ENCODE measurements around the gene CD247. TPM values are rescaled to one million over a fixed set of nuclear protein-coding genes. Genes with fewer than 3 reads are reported as not detected.

The CD247 gene
- total and polyA plus RNA-seq, 9 of the 15 experiments (the other 6 are each of a cell fraction or from before 2014, with no cell fraction given), result 0.08 to 0.42 (median 0.28) TPM; not detected in 5

- TF ChIP-seq ARID3A (IDR thresholded peaks at IDR 0.05; ENCODE audit: borderline replicate concordance, low read depth, low read length) (no peak), RUNX1 (IDR thresholded peaks at IDR 0.05; ENCODE audit: low read depth) (no peak), MECOM (CRISPR knock-in tag; IDR thresholded peaks at IDR 0.05) (no peak), ZNF134 (CRISPR knock-in tag; conservative IDR thresholded peaks at IDR 0.05) (no peak; the same call in 1 of the 2 replicates), PHF20 (IDR thresholded peaks at IDR 0.05; ENCODE audit: partially characterized antibody) (peak; percentile 5), MEF2D (tag; conservative IDR thresholded peaks at IDR 0.05; ENCODE audit: low read depth) (no peak), SP2 (IDR thresholded peaks at IDR 0.05; ENCODE audit: extremely low read depth, low read depth, low read length, poor library complexity, severe bottlenecking) (peak; percentile 22), ZNF24 (IDR thresholded peaks at IDR 0.05) (0 out of 2 replicates have a peak, but pooled peaks have one; percentile 40), ZNF785 (CRISPR knock-in tag; IDR thresholded peaks at IDR 0.05) (no peak), SIN3B (IDR thresholded peaks at IDR 0.05; ENCODE audit: low read depth) (peak; percentile 80), ZKSCAN1 (IDR thresholded peaks at IDR 0.05; ENCODE audit: low read depth, low read length) (no peak), LCOR (CRISPR knock-in tag; IDR thresholded peaks at IDR 0.05) (no peak; the same call in 1 of the 2 replicates), ZBTB17 (CRISPR knock-in tag; IDR thresholded peaks at IDR 0.05) (peak; percentile 77), FUS (optimal IDR thresholded peaks at IDR 0.05; ENCODE audit: low read depth, low read length) (peak; percentile 35), PCBP2 (IDR thresholded peaks at IDR 0.05; ENCODE audit: low read depth, low read length, poor library complexity, severe bottlenecking) (no peak), RFX1 (IDR thresholded peaks at IDR 0.05) (no peak), ZNF184 (CRISPR knock-in tag; IDR thresholded peaks at IDR 0.05) (no peak), SRSF9 (IDR thresholded peaks at IDR 0.05; ENCODE audit: borderline replicate concordance, low read depth, low read length) (no peak)
- TF ChIP-seq, protein P1, sequence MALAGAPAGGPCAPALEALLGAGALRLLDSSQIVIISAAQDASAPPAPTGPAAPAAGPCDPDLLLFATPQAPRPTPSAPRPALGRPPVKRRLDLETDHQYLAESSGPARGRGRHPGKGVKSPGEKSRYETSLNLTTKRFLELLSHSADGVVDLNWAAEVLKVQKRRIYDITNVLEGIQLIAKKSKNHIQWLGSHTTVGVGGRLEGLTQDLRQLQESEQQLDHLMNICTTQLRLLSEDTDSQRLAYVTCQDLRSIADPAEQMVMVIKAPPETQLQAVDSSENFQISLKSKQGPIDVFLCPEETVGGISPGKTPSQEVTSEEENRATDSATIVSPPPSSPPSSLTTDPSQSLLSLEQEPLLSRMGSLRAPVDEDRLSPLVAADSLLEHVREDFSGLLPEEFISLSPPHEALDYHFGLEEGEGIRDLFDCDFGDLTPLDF (CRISPR knock-in tag; IDR thresholded peaks at IDR 0.05), result peak; percentile 90
- TF ChIP-seq, protein P2, sequence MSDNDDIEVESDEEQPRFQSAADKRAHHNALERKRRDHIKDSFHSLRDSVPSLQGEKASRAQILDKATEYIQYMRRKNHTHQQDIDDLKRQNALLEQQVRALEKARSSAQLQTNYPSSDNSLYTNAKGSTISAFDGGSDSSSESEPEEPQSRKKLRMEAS (CRISPR knock-in tag; IDR thresholded peaks at IDR 0.05), result peak; percentile 19; the same call in 1 of the 2 replicates
- TF ChIP-seq, protein P3, sequence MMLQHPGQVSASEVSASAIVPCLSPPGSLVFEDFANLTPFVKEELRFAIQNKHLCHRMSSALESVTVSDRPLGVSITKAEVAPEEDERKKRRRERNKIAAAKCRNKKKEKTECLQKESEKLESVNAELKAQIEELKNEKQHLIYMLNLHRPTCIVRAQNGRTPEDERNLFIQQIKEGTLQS (IDR thresholded peaks at IDR 0.05), result no peak
- TF ChIP-seq, protein P3 (CRISPR knock-in tag; conservative IDR thresholded peaks at IDR 0.05), result 0 out of 2 replicates have a peak, but pooled peaks have one; percentile 13
- TF ChIP-seq, protein P4, sequence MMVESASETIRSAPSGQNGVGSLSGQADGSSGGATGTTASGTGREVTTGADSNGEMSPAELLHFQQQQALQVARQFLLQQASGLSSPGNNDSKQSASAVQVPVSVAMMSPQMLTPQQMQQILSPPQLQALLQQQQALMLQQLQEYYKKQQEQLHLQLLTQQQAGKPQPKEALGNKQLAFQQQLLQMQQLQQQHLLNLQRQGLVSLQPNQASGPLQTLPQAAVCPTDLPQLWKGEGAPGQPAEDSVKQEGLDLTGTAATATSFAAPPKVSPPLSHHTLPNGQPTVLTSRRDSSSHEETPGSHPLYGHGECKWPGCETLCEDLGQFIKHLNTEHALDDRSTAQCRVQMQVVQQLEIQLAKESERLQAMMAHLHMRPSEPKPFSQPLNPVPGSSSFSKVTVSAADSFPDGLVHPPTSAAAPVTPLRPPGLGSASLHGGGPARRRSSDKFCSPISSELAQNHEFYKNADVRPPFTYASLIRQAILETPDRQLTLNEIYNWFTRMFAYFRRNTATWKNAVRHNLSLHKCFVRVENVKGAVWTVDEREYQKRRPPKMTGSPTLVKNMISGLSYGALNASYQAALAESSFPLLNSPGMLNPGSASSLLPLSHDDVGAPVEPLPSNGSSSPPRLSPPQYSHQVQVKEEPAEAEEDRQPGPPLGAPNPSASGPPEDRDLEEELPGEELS (CRISPR knock-in tag; IDR thresholded peaks at IDR 0.05; ENCODE audit: borderline replicate concordance), result no peak
Measured at GRCh38 chr1:167553136-167554027, 35.1 kb upstream of the CD247 start, which contains the start of gene CREG1 (continued).
